Neural progenitor cell (in vitro differentiated cells): ENCODE results near the gene CACNA1C. TPM values are rescaled to one million over a fixed set of nuclear protein-coding genes. Genes with fewer than 3 reads are reported as not detected.

Experiments
- DNase-seq: peaks from one replicate; pipeline ENCODE4 v3.0.0-alpha.2; 2016; ENCODE audit warnings: low spot score
- H2AFZ ChIP-seq: fragments of 200-600 bp; sonication (generic); replicated peaks from 2 replicates; pipeline ENCODE4 v1.6.1; 2016; ENCODE audit warnings: antibody characterized with exemption
- H3F3A ChIP-seq: fragments of 200-600 bp; sonication (generic); 2 replicates; pipeline ENCODE4 v1.6.1; 2016; ENCODE audit warnings: antibody characterized with exemption, low read depth
- H3K27ac ChIP-seq: fragments of 200-600 bp; sonication (generic); 2 replicates; pipeline ENCODE4 v1.5.1; 2016; ENCODE audit warnings: mild to moderate bottlenecking
- H3K27me3 ChIP-seq: fragments of 200-600 bp; sonication (generic); 2 replicates; pipeline ENCODE4 v1.6.1; 2016; ENCODE audit warnings: mild to moderate bottlenecking, moderate library complexity
- H3K36me3 ChIP-seq: fragments of 200-600 bp; sonication (generic); 2 replicates; pipeline ENCODE4 v1.5.1; 2016
- H3K4me1 ChIP-seq: fragments of 200-600 bp; sonication (generic); 2 replicates; pipeline ENCODE4 v1.6.1; 2016; ENCODE audit warnings: mixed run types
- H3K4me2 ChIP-seq: fragments of 200-600 bp; sonication (generic); 2 replicates; pipeline ENCODE4 v1.6.1; 2016
- H3K4me3 ChIP-seq: fragments of 200-600 bp; sonication (generic); 2 replicates; pipeline ENCODE4 v1.5.1; 2016
- H3K79me2 ChIP-seq: fragments of 200-600 bp; sonication (generic); 2 replicates; pipeline ENCODE4 v1.6.1; 2016; ENCODE audit warnings: low read depth
- H3K9ac ChIP-seq: fragments of 200-600 bp; sonication (generic); 2 replicates; pipeline ENCODE4 v1.6.1; 2016
- H3K9me3 ChIP-seq: fragments of 200-600 bp; sonication (generic); 2 replicates; pipeline ENCODE4 v1.5.1; 2016; ENCODE audit warnings: low read depth
- H4K20me1 ChIP-seq: fragments of 200-600 bp; sonication (generic); 2 replicates; pipeline ENCODE4 v1.6.1; 2016; ENCODE audit warnings: low read depth
- H3K27ac Mint-ChIP-seq: 3 replicates; pipeline ENCODE4 v1.8.0; 2021; ENCODE audit warnings: mixed read lengths
- H3K27me3 Mint-ChIP-seq: 2 replicates; pipeline ENCODE4 v1.8.0; 2022; ENCODE audit warnings: low read depth, mild to moderate bottlenecking, inconsistent platforms, moderate library complexity, mixed read lengths; ENCODE audit not compliant: insufficient read depth
- H3K36me3 Mint-ChIP-seq: 3 replicates; pipeline ENCODE4 v1.8.0; 2021; ENCODE audit warnings: mixed read lengths
- H3K4me1 Mint-ChIP-seq: 3 replicates; pipeline ENCODE4 v1.8.0; 2021; ENCODE audit warnings: mixed read lengths
- H3K4me3 Mint-ChIP-seq: 3 replicates; pipeline ENCODE4 v1.8.0; 2021; ENCODE audit warnings: mild to moderate bottlenecking, moderate library complexity, mixed read lengths
- H3K9me3 Mint-ChIP-seq: 3 replicates; pipeline ENCODE4 v1.8.0; 2020; ENCODE audit warnings: mixed read lengths
- CTCF ChIP-seq: fragments of 200-600 bp; sonication (generic); IDR thresholded peaks from 2 replicates; pipeline ENCODE4 v1.5.1; 2017; ENCODE audit warnings: antibody characterized with exemption, mild to moderate bottlenecking
- EZH2 ChIP-seq: fragments of 200-600 bp; sonication (generic); IDR thresholded peaks from 2 replicates; pipeline ENCODE4 v1.6.1; 2017; ENCODE audit warnings: antibody characterized with exemption, mild to moderate bottlenecking, moderate library complexity
- EZH2phosphoT487 ChIP-seq: fragments of 200-600 bp; sonication (generic); IDR thresholded peaks from 2 replicates; pipeline ENCODE4 v1.6.1; 2017; ENCODE audit warnings: antibody characterized with exemption
- total RNA-seq: library from RNA; depleted of rRNA; stranded (reverse); fragments of >200 nt; gene quantifications from 2 replicates; pipeline ENCODE4 v1.2.3, GENCODE V29; 2015; ENCODE audit warnings: low replicate concordance

The CACNA1C gene
- total RNA-seq, 1 donor from 2014 or later: 2.7 TPM

- H3K4me1 Mint-ChIP-seq: peaks cover 38% of the 10 kb centered on the region
- peaks cover 5% of the 10 kb centered on the region for H3K27me3 Mint-ChIP-seq
- H3K4me3 ChIP-seq: no peak overlapping the region
- H3F3A ChIP-seq: no peaks in the 10 kb centered on the region
- H4K20me1 ChIP-seq: no peaks in the 10 kb centered on the region
- DNase-seq: no peak
- H3K4me1 ChIP-seq: no peaks in the 10 kb centered on the region
- no peak overlapping the region for H3K4me2 ChIP-seq
- no peak for TF ChIP-seq EZH2phosphoT487
- no peak for TF ChIP-seq CTCF
- TF ChIP-seq EZH2: no peak
- no peaks in the 10 kb centered on the region for H3K36me3 Mint-ChIP-seq
- H2AFZ ChIP-seq: no peak overlapping the region
- no peaks in the 10 kb centered on the region for H3K36me3 ChIP-seq
- no peak overlapping the region for H3K27ac Mint-ChIP-seq
- no peak overlapping the region for H3K4me3 Mint-ChIP-seq
- H3K9me3 ChIP-seq: no peaks in the 10 kb centered on the region
- H3K9me3 Mint-ChIP-seq: peaks cover 8% of the 10 kb centered on the region
- H3K27me3 ChIP-seq: no peaks in the 10 kb centered on the region
- no peak overlapping the region for H3K27ac ChIP-seq
- H3K79me2 ChIP-seq: no peaks in the 10 kb centered on the region
- no peak overlapping the region for H3K9ac ChIP-seq
Measured at GRCh38 chr12:2285462-2285861, 232.7 kb downstream of the CACNA1C start.

GRCh38 chr12:2286047-2286446, 233.3 kb downstream of the CACNA1C start:
- H3K9me3 ChIP-seq: no peaks in the 10 kb centered on the region
- no peaks in the 10 kb centered on the region for H3K79me2 ChIP-seq
- H3K27ac ChIP-seq: no peak overlapping the region
- no peak overlapping the region for H3K9ac ChIP-seq
- H3K27me3 Mint-ChIP-seq: peaks cover 5% of the 10 kb centered on the region
- H3K4me2 ChIP-seq: no peak overlapping the region
- no peak overlapping the region for H3K27ac Mint-ChIP-seq
- H3K27me3 ChIP-seq: no peaks in the 10 kb centered on the region
- no peaks in the 10 kb centered on the region for H4K20me1 ChIP-seq
- no peak overlapping the region for H3K4me3 Mint-ChIP-seq
- DNase-seq: no peak
- no peaks in the 10 kb centered on the region for H3K36me3 Mint-ChIP-seq
- no peaks in the 10 kb centered on the region for H3K36me3 ChIP-seq
- no peaks in the 10 kb centered on the region for H3F3A ChIP-seq
- TF ChIP-seq CTCF: no peak
- TF ChIP-seq EZH2: no peak
- TF ChIP-seq EZH2phosphoT487: no peak
- H3K9me3 Mint-ChIP-seq: peaks cover 3% of the 10 kb centered on the region
- no peaks in the 10 kb centered on the region for H3K4me1 ChIP-seq
- peaks cover 38% of the 10 kb centered on the region for H3K4me1 Mint-ChIP-seq
- H2AFZ ChIP-seq: no peak overlapping the region
- H3K4me3 ChIP-seq: no peak overlapping the region

- H3K36me3 ChIP-seq: no peaks in the 10 kb centered on the region
- no peaks in the 10 kb centered on the region for H3K4me1 ChIP-seq
- H3K27me3 ChIP-seq: no peaks in the 10 kb centered on the region
- no peak overlapping the region for H2AFZ ChIP-seq
- no peaks in the 10 kb centered on the region for H4K20me1 ChIP-seq
- no peak overlapping the region for H3K4me2 ChIP-seq
- H3K27ac Mint-ChIP-seq: no peak overlapping the region
- H3K4me1 Mint-ChIP-seq: peaks cover 38% of the 10 kb centered on the region
- H3K4me3 ChIP-seq: no peak overlapping the region
- TF ChIP-seq EZH2: no peak
- TF ChIP-seq CTCF: no peak
- no peak for TF ChIP-seq EZH2phosphoT487
- no peak for DNase-seq
- no peaks in the 10 kb centered on the region for H3K36me3 Mint-ChIP-seq
- no peak overlapping the region for H3K4me3 Mint-ChIP-seq
- no peaks in the 10 kb centered on the region for H3K9me3 ChIP-seq
- H3K9ac ChIP-seq: no peak overlapping the region
- no peaks in the 10 kb centered on the region for H3K9me3 Mint-ChIP-seq
- no peaks in the 10 kb centered on the region for H3F3A ChIP-seq
- no peaks in the 10 kb centered on the region for H3K79me2 ChIP-seq
- peaks cover 5% of the 10 kb centered on the region for H3K27me3 Mint-ChIP-seq
- H3K27ac ChIP-seq: no peak overlapping the region
Measured at GRCh38 chr12:2286461-2287131, 233.8 kb downstream of the CACNA1C start.
